DND-41 (cell line): ENCODE data around the gene LRPAP1.

Source experiments
- ATAC-seq: fragments of 200-7000 bp; cut with Tn5 transposase; 3 replicates; pipeline ENCODE4 v1.9.1; 2021; ENCODE audit warnings: low read depth; ENCODE audit not compliant: insufficient read depth
- DNase-seq: peaks from one replicate; pipeline ENCODE4 v3.0.0-alpha.2; 2020
- H2AFZ ChIP-seq: 2 replicates; pipeline ENCODE4 v1.6.0; 2012; ENCODE audit warnings: low read depth, low read length
- H3K27ac ChIP-seq: 2 replicates; pipeline ENCODE4 v1.5.1; 2012; ENCODE audit warnings: low read length, inconsistent platforms
- H3K27me3 ChIP-seq: fragments of 200-600 bp; sonication (generic); 2 replicates; pipeline ENCODE4 v1.6.0; 2012; ENCODE audit warnings: low read length, mild to moderate bottlenecking, inconsistent platforms; ENCODE audit not compliant: insufficient read depth, poor library complexity
- H3K36me3 ChIP-seq: 2 replicates; pipeline ENCODE4 v1.5.1; 2012; ENCODE audit warnings: low read length, inconsistent platforms; ENCODE audit not compliant: insufficient read depth
- H3K4me1 ChIP-seq: 2 replicates; pipeline ENCODE4 v1.5.1; 2012; ENCODE audit warnings: mild to moderate bottlenecking, low read length; ENCODE audit not compliant: insufficient read depth
- H3K4me2 ChIP-seq: 2 replicates; pipeline ENCODE4 v1.6.0; 2012; ENCODE audit warnings: mild to moderate bottlenecking, moderate library complexity, low read length, inconsistent platforms; ENCODE audit not compliant: insufficient read depth
- H3K4me3 ChIP-seq, 2 experiments: fragments of 200-600 bp in 1 of 2; shearing (Covaris generic) in 1 of 2; 2 replicates each; pipeline ENCODE4 v1.5.1; 2012 to 2016; ENCODE audit warnings: inconsistent platforms in 2 of 2, low read length in 2 of 2, mild to moderate bottlenecking in 2 of 2, low read depth in 1 of 2, moderate library complexity in 1 of 2
- H3K79me2 ChIP-seq: 2 replicates; pipeline ENCODE4 v1.6.0; 2012; ENCODE audit warnings: low read length, inconsistent platforms; ENCODE audit not compliant: insufficient read depth
- H3K9ac ChIP-seq: 2 replicates; pipeline ENCODE4 v1.6.0; 2012; ENCODE audit warnings: low read depth, mild to moderate bottlenecking, inconsistent platforms, low read length, moderate library complexity
- H3K9me3 ChIP-seq: 2 replicates; pipeline ENCODE4 v1.5.1; 2012; ENCODE audit warnings: low read length, moderate library complexity, mild to moderate bottlenecking, inconsistent platforms; ENCODE audit not compliant: insufficient read depth, severe bottlenecking
- H4K20me1 ChIP-seq: 2 replicates; pipeline ENCODE4 v1.6.0; 2012; ENCODE audit warnings: low read length; ENCODE audit not compliant: insufficient read depth
- CTCF ChIP-seq: IDR thresholded peaks from 2 replicates; pipeline ENCODE4 v1.5.1; 2012; ENCODE audit warnings: borderline replicate concordance, low read length, moderate library complexity, mild to moderate bottlenecking; ENCODE audit not compliant: poor library complexity, severe bottlenecking; ENCODE audit errors: extremely low read depth
- EZH2 ChIP-seq: IDR thresholded peaks from 3 replicates; pipeline ENCODE4 v1.6.1; 2012; ENCODE audit warnings: borderline replicate concordance, low read depth, mild to moderate bottlenecking, moderate library complexity, low read length, inconsistent platforms; ENCODE audit not compliant: severe bottlenecking

LRPAP1 gene

GRCh38 chr4:3471098-3471760 is 61.0 kb downstream of the LRPAP1 start:
- Histone ChIP-seq H2AFZ (no peak overlapping the region), H3K4me2 (no peak overlapping the region), H4K20me1 (peaks cover 9% of the 10 kb centered on the region; the same call in 1 of the 2 replicates), H3K4me1 (no peaks in the 10 kb centered on the region), H3K36me3 (no peaks in the 10 kb centered on the region), H3K79me2 (no peaks in the 10 kb centered on the region), H3K27me3 (no peaks in the 10 kb centered on the region), H3K4me3 (no peak overlapping the region), H3K9ac (no peak overlapping the region), H3K27ac (no peak overlapping the region), H3K9me3 (no peaks in the 10 kb centered on the region)
- TF ChIP-seq EZH2 (no peak), CTCF (no peak)
- ATAC-seq (no peak), DNase-seq (no peak)

- no peak for ATAC-seq
Measured at GRCh38 chr4:3470244-3471097, 61.8 kb downstream of the LRPAP1 start.

GRCh38 chr4:3469386-3470243 is 62.6 kb downstream of the LRPAP1 start:
- H3K27ac ChIP-seq, result no peak overlapping the region
- H4K20me1 ChIP-seq, result peaks cover 4% of the 10 kb centered on the region; the same call in 1 of the 2 replicates
- H3K9ac ChIP-seq, result no peak overlapping the region
- DNase-seq (no peak), ATAC-seq (no peak)
- H3K4me2 ChIP-seq, result no peak overlapping the region
- H3K4me3 ChIP-seq, result no peak overlapping the region
- TF ChIP-seq EZH2 (no peak), CTCF (no peak)
- H3K27me3 ChIP-seq, result no peaks in the 10 kb centered on the region
- no peaks in the 10 kb centered on the region for H3K36me3 ChIP-seq
- no peaks in the 10 kb centered on the region for H3K79me2 ChIP-seq
- H2AFZ ChIP-seq, result no peak overlapping the region
- H3K9me3 ChIP-seq, result no peaks in the 10 kb centered on the region
- H3K4me1 ChIP-seq, result no peaks in the 10 kb centered on the region

More at GRCh38 chr4:3470244-3471097, 61.8 kb downstream of the LRPAP1 start:
- Histone ChIP-seq H3K27ac (no peak overlapping the region), H3K79me2 (no peaks in the 10 kb centered on the region), H3K27me3 (no peaks in the 10 kb centered on the region), H3K9ac (no peak overlapping the region), H3K4me2 (no peak overlapping the region), H2AFZ (no peak overlapping the region), H3K4me3 (no peak overlapping the region), H4K20me1 (peaks cover 9% of the 10 kb centered on the region; the same call in 1 of the 2 replicates), H3K9me3 (no peaks in the 10 kb centered on the region), H3K4me1 (no peaks in the 10 kb centered on the region), H3K36me3 (no peaks in the 10 kb centered on the region)
- DNase-seq, result no peak
- TF ChIP-seq CTCF, result no peak
